Amniotic stem cell (primary cell): ENCODE results near the gene C1S.
"Not testable (repeated sequence)": the region's sequence is repeated elsewhere in the genome, so short reads cannot be mapped to it uniquely, and the experiment has no call there.

ENCODE experiments used
- DNase-seq: peaks from one replicate; lab custom pipeline; 2025; lab: John Stamatoyannopoulos, UW

Gene C1S

DNA sequence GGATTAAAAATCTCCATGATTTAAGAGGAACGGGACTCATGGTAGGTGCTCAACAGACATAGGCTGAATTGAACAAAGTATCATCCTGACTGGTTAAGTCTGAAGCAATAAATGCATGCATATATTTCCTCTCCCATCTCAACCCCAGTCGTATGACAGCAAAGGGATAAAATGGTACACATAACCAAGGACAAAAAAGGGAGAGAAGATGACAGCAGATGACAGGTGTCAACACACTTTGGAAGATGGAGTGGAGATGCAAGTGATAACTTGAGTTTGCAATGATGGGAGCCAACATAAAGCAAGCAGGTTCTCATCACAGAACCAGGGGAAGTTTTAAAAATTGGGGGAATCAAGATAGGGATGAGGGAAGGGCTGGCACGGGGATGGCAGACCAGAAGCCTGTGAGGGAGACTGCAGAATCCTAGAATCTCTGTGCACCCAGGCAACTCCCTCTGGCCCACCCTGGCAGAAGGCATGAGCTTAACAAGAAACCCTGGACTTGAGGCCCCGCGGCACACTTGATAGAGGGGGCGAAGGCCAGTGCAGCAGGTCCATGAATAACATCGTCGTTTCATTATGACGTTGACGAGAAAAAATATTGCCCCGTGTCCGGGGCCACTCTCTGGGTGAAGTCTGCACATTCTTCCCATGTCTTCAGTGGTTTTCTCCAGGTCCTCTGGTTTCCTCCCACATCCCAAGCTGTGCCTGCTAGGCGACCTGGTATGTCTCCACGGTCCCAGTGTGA, 43.5 kb downstream of the C1S start:
- no peak for DNase-seq

- no peak for DNase-seq
Observed at GRCh38 chr12:7106082-7106481, 45.6 kb downstream of the C1S start.

GRCh38 chr12:7107181-7107580, 46.7 kb downstream of the C1S start:
- not testable (repeated sequence) for DNase-seq

GRCh38 chr12:7107636-7108002, 47.1 kb downstream of the C1S start:
- DNase-seq: no peak

- peak; percentile 63 for DNase-seq
Observed at GRCh38 chr12:7108003-7108795, 47.7 kb downstream of the C1S start.

DNA sequence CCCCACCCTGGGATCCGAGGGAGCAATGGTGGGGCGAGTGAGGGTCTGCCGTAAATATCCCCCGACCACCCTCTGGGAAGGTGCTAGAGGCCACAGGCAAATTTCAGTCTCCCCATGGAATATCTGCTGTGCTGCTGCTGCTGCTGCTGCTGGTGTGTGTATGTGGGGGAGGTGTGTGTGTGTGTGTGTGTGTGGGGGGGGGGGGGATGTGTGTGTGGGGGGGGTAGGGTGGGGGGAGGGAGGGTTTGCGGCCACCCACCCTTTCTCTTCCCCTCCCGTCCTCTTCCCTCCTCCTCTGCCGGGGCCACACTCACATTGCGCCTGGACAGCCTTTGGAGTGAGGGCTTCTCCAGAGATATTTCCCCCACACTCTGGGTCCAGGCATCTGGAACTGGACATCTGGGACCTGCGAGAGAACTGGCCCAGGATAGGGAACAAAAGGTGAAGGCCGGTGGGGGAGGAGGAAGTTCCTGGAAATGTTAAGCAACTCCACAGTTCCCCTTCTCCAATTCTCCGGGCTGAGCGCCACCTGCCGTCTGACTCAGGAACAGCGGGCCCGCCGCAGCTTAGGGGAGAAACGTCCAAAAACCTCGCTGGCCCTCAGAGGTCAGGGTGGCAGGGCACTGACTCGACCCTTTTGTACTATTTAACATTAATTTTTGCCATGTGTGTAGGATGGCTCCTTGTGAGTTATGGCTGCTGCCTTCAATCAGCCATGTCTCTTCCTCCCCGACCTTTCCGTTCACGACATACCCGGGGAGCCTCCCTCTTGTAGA, 48.5 kb downstream of the C1S start, which contains the start of gene C1RL:
C1RL (minus strand) TSS at position 419 of the 776 bp plus-strand sequence; CDS start at position 385, 34 bp downstream.
- no peak for DNase-seq

GRCh38 chr12:7109572-7109920, 49.0 kb downstream of the C1S start:
- no peak for DNase-seq

- no peak for DNase-seq
Observed at GRCh38 chr12:7110661-7111060, 50.1 kb downstream of the C1S start.

GRCh38 chr12:7112041-7112440, 51.5 kb downstream of the C1S start:
- no peak for DNase-seq

DNA sequence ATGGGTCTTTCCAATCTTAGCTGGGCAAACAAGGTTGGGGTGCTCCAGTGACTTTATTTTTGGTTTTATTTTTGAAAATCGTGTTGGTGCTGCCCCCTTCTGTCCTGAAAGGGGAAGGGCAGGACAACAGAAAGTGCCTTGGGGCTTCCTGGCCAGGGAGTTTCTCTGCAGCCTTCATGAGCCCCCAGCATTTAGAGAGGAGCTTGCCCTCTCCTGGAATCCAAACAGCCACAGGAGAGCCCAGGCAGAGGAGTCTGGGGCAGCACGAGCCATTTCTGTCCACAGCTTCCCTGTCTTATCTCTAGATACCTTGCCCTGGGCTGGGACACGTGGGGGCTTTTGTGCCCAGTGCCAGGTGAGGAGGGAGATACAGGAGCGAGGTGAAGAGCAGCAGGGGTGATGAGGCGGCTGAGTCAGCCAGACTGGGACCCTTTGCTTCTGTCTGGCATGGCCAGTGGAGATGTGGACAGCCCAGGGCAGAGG, 52.9 kb downstream of the C1S start:
- DNase-seq: no peak

GRCh38 chr12:7114008-7114407, 53.5 kb downstream of the C1S start:
- DNase-seq: no peak

DNA sequence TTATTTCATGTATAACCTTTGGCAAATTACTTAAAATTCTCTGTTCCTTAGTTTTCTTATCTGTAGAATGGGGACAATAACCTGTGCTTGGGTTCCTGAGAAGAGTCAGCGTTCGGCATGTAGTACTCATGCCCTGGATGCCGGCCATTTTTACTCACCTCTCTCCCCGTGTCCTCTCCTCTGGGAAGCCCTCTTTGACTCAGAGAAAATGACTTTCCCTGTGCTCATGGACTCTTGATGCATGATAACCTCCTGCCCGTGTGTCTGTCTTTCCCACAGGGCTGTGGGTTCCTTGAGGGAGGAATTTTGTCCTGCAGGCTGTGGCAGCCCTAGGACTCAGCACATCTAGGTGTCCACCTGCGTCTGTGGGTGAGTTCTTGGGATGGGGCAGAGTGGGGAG, 54.3 kb downstream of the C1S start:
- DNase-seq: no peak

DNA sequence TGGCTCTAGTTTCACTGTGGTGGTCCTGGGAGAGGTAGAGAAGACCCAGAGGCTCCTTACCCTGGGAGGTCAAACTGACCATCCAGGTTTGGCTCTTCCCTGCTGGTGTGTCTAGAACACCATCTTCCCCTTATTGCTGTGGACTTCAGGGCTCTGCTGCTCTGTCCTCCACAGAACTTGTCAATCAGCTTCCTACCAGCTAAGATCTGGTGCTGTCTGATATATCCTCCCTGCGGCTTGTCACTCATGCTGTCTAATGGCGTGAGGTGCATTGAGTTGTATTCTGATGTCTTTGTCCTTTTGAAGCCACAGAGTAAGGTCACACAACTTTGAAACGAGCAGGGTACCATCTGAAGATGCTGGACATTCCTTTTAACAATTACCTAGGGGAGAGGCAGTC, 55.7 kb downstream of the C1S start:
- no peak for DNase-seq

GRCh38 chr12:7116916-7117315, 56.4 kb downstream of the C1S start:
- no peak for DNase-seq

DNA sequence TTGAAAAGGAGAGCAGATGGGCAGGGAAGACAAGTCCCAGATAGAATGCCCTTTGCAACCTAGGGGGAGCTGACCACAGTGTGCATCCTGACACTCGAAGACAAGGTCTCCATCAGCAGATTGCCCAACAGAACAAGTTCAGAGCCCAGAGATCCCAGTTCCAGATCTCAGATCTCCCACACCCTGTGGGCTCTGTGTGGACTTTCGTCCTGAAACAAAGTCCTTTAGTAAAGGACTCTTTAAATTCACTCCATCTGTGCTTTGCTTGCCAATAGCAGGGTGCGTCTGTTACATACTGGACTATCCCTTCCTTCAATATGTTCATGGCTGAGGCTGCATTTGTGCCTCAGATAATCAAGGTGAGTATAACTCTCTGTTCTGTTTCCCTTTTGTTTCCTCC, 57.2 kb downstream of the C1S start:
- no peak for DNase-seq

DNA sequence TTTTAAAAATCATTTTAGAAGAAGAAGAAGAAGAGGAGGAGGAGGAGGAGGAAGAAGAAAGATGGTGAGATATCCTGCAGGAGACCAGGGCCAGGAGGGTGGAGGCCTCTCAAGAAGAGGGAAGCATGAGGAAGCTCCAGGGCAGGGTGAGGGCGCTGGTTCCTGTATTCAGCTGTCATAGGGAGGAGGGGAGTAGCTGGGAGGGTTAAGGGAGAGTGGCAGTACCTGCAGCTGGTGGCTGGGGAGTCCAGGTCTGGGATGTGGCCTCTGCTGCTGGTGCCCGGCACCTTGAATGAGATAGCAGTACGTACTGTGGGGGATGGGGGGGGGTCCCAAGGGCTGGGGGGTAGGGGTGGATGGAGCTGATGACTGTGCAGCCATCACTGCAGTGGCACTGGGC, 58.4 kb downstream of the C1S start:
- DNase-seq: no peak

- DNase-seq: no peak
Observed at GRCh38 chr12:7120166-7120565, 59.6 kb downstream of the C1S start.
